AML-193 (cell line): ENCODE results near the gene MDM4.

Source experiments
- DNase-seq, 2 experiments: peaks; one replicate each; lab custom pipeline; 2025; lab: John Stamatoyannopoulos, UW

Gene MDM4

GRCh38 chr1:204578867-204579664, 62.9 kb downstream of the MDM4 start:
- no peak for DNase-seq

- no peak for DNase-seq
These were observed 63.5 kb downstream of the MDM4 start for GRCh38 chr1:204579681-204580080.

- DNase-seq: no peak
These were observed 64.7 kb downstream of the MDM4 start for GRCh38 chr1:204580862-204581261.

GRCh38 chr1:204581759-204582158, 65.6 kb downstream of the MDM4 start:
- no peak for DNase-seq

GRCh38 chr1:204583909-204584632, 67.9 kb downstream of the MDM4 start:
- DNase-seq: no peak

GRCh38 chr1:204584699-204585372, 68.6 kb downstream of the MDM4 start:
- DNase-seq: no peak

- DNase-seq: no peak
These were observed 71.4 kb downstream of the MDM4 start for GRCh38 chr1:204587621-204588020.

- no peak for DNase-seq
These were observed 72.6 kb downstream of the MDM4 start for GRCh38 chr1:204588826-204589225.

- no peak for DNase-seq
These were observed 73.3 kb downstream of the MDM4 start for GRCh38 chr1:204589409-204590038.

GRCh38 chr1:204591473-204592090, 75.4 kb downstream of the MDM4 start:
- DNase-seq: no peak

GRCh38 chr1:204592246-204592948, 76.2 kb downstream of the MDM4 start:
- DNase-seq: no peak

GRCh38 chr1:204598319-204598969, 82.2 kb downstream of the MDM4 start:
- DNase-seq: peak; percentile 29

- no peak for DNase-seq
These were observed 82.9 kb downstream of the MDM4 start for GRCh38 chr1:204599098-204599497.

- DNase-seq: no peak
These were observed 83.4 kb downstream of the MDM4 start for GRCh38 chr1:204599596-204599995.

GRCh38 chr1:204600203-204600602, 84.0 kb downstream of the MDM4 start:
- no peak for DNase-seq

GRCh38 chr1:204600968-204601367, 84.8 kb downstream of the MDM4 start:
- no peak for DNase-seq

- no peak for DNase-seq
These were observed 85.9 kb downstream of the MDM4 start for GRCh38 chr1:204602111-204602579.

GRCh38 chr1:204602871-204603542, 86.8 kb downstream of the MDM4 start:
- DNase-seq: no peak

- no peak for DNase-seq
These were observed 89.6 kb downstream of the MDM4 start for GRCh38 chr1:204605791-204606190.
